HG03457 (cell line): ENCODE measurements around the gene BLM.
"Not testable (repeated sequence)": the region's sequence is repeated elsewhere in the genome, so short reads cannot be mapped to it uniquely, and the experiment has no call there.

Experiments used
- ATAC-seq: cut with Tn5 transposase; IDR thresholded peaks from one replicate; pipeline ENCODE4 v1.9.1; 2021; ENCODE audit warnings: moderate number of reproducible peaks; ENCODE audit not compliant: unreplicated experiment

Gene BLM

DNA sequence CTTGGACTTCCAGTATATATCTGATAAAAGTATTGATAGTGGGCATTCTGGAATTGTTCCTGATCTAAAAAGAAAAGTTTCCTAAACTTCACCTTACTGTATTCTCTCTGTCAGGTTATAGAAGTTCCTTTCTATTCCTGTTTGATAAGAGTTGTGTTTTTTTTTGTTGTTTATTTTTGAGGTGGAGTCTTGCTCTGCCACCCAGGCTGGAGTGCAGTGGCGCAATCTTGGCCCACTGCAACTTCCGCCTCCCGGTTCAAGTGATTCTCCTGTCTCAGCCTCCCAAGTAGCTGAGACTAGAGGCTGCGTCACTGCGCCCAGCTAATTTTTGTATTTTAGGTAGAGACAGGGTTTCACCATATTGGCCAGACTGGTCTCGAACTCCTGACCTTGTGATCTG is 13.1 kb downstream of the BLM start:
- ATAC-seq = no peak

DNA sequence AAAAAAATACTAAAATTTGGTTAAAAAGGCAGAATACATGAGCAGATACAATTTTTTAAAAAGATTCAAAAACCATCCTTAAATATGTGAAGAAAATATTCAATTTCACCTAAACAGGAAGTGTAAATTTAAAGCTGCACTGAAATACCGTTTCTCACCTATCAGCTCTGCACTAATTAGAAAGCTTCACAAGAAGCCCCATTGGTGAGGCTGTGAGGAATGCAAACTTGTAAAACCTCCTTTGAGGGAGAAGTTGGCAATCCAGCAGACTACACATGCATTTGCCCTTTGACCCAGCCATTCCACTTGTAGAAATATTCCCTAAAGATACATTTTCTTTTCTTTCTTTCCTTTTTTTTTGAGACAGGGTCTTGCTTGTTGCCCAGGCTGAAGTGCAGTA is 18.8 kb downstream of the BLM start:
- ATAC-seq = no peak

DNA sequence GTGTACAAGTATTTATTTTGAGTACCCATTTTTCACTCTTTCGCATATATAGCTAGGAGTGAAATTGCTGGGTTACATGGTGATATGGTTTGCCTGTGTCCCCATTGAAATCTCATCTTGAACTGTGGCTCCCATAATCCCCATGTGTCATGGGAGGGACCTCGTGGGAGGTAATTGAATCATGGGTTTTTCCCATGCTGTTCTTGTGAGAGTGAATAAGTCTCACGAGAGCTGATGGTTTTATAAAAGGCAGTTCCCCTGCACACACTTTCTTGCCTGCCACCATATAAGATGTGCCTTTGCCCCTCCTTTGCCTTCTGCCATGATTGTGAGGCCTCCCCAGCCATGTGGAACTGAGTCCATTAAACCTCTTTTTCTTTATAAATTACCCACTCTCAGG is 23.4 kb downstream of the BLM start:
- not testable (repeated sequence) for ATAC-seq

DNA sequence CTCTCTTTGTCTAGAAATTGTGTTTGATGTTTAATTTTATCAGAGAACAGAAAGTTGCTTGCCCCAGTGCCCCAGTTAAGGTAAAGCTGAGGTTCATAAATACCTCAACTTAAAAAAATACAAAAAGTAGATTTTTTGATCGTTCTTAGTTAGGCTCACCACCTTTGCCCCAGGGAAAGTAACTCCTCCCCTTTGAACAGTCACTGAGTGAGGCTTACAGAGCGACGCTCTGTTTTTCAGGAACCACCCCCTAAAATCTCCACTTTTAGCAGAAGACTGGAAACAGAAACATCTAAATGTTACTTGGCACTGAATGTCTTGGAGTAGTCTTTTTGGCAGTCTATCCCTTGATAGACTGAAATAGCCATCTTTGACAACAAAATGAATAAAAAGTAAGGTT is 24.9 kb downstream of the BLM start:
- ATAC-seq = no peak

DNA sequence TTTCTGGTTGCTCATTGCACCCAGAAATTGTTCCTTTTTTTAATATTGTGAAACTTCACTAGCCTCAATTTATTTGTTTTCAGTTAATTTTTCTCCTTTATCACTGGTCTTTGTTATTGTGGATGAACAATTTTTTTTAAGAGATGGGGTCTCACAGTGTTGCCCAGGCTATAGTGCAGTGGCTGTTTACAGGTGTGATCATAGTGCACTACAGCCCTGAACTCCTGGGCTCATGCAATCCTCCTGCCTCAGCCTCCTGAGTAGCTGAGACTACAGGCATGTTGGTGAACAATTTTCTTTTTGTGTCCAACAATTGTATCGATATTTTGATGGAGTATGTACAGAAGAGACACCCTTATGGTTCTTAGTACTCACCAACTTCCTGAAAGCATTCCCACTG is 26.3 kb downstream of the BLM start:
- no peak for ATAC-seq

DNA sequence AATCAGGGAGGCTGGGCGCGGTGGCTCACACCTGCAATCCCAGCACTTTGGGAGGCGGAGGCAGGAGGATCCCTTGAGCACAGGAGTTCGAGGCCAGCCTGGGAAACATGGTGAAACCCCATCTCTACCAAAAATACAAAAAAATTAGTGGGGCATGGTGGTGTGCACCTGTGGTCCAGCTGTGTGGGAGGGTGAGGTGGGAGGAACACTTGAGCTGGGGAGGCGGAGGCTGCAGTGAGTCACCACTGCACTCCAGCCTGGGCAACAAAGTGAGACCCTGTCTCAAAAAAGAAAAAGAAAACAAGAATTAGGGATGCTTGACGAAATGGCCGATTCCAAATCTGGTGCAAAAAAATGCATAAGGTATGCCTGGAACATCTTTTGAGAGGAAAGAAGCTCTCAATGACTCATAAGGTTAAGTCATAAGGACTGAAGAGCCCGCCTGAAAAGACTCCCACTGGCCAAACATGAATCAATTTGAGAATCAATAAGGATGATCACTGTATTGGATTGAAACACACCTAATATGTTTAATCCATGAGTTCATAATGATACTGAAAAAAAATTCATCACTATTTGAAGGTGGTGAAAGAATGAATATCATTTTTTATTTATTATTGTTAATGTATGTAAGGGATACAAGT is 27.7 kb downstream of the BLM start:
- ATAC-seq = no peak

DNA sequence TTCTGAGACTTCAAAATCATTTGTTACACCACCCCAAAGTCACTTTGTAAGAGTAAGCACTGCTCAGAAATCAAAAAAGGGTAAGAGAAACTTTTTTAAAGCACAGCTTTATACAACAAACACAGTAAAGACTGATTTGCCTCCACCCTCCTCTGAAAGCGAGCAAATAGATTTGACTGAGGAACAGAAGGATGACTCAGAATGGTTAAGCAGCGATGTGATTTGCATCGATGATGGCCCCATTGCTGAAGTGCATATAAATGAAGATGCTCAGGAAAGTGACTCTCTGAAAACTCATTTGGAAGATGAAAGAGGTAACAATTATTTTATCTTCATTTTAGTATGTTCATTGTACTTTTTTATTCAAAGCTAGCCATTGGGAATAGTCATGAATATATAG is 32.6 kb downstream of the BLM start:
- no peak for ATAC-seq

DNA sequence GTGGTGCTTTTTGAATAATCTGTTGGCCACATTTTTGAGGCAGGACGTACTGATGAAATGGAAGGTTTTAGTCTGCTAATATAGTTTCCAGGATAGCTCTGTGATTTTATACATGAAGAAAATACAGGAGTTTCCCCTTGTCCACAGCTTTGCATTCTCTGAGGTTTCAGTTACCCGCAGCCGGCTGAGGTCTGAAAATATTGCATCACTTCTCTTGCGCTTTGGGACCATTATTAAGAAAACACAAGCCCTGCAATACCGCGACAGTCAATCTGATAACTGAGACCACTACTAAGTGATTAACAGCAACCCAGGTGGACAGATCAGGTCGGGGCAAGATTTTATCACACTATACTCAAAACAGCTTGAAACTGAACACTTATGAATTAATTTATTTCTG is 33.0 kb downstream of the BLM start:
- no peak for ATAC-seq

DNA sequence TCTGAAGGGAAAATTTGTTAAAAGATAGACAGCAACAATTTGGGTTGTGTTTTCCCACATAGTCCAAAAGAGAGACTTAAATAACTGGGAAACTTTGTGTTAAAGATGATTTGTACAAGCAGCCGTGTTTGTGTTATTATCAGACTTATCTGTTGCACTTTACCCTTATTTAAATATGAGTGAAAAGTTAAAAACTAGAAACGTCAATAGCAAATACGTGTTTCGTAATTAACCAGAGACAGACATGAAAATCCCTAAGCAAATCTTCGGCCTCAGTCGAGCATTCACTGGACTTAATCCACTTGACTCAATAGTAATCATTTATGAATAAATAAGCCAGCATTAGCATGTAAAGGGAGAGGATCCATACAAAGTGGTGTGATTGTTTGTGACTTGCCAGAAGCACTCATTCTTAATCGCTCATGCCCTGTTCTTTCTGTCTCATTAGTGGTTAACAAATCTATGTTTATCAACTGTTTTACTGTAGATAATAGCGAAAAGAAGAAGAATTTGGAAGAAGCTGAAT is 34.2 kb downstream of the BLM start:
- no peak for ATAC-seq

DNA sequence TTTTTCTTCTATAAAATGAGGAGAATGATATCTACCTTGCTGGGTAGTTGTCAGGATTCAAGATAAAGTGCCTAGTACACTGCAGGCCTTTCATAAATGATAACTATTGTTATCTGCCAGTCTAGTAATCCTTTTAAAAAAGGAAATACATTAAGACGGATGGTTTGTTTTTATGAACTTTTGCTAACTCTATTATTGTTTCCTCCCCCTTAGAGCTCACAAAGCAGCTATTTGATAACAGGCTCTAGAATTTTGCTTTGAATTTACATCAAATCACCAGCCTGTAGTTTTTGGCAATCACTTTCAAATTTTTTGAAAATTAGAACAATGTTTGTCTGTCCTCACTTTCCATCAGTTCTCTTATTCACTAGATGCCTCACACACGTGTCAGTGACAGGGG is 39.8 kb downstream of the BLM start:
- no peak for ATAC-seq

DNA sequence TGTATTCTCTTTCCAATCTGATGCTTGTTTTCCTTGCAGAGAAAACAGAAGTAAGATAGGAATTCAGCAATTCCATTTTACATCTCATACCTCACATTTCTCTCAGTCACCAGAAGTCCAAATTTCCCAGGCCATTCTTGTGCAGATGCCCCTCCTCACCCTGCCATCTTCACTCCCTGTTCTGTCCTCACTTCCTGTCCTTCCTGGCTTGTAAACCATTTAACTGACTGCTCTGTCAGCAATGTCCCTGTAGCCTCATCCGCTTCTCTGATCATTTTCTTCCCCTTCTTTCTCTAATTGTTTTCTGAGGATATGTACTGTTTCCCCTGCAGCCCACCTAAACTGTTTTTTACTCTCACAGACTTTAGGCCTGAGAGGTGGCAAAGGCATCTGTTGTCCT is 40.3 kb downstream of the BLM start:
- ATAC-seq = no peak

DNA sequence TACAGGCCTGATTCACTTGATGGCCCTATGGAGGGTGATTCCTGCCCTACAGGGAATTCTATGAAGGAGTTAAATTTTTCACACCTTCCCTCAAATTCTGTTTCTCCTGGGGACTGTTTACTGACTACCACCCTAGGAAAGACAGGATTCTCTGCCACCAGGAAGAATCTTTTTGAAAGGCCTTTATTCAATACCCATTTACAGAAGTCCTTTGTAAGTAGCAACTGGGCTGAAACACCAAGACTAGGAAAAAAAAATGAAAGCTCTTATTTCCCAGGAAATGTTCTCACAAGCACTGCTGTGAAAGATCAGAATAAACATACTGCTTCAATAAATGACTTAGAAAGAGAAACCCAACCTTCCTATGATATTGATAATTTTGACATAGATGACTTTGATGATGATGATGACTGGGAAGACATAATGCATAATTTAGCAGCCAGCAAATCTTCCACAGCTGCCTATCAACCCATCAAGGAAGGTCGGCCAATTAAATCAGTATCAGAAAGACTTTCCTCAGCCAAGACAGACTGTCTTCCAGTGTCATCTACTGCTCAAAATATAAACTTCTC is 43.6 kb downstream of the BLM start:
- ATAC-seq = no peak

DNA sequence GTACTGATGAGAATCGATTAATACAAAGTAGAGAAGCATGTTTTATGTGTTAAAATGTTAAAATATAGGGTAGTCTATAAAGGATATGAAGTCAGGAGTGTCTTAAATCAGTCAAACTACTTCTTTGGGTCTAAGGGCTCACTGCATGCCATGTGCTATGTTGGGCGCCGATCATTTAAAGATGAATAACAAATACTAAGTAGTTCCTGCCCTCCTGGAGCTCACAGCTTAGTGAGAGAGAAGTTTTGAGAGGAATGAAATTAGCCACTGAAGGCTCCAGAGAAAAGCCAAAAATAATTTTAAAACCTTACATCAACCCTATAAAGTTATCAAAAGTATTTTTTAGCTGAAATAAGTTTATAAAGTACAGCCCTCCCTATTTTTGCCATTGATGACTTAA is 44.5 kb downstream of the BLM start:
- ATAC-seq = no peak

DNA sequence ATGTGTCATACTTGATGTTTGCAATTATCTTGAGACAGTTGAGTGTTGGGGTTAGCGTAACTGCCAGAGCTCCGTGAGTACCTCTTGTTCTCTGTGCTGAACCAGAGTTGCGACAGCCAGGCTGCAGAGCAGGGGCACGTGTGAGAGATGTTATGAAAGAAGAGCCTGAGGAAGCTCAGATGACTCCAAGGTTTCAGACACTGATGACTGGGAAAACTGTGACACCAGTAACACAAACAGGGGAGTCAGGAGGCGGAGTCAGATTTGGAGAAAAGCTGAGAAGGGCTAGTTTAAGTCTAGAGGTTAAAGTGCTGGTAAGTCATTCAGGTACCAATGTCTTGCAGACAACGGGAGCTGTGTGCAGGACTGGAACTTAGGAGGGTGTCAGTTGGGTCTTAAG is 45.0 kb downstream of the BLM start:
- ATAC-seq = no peak

DNA sequence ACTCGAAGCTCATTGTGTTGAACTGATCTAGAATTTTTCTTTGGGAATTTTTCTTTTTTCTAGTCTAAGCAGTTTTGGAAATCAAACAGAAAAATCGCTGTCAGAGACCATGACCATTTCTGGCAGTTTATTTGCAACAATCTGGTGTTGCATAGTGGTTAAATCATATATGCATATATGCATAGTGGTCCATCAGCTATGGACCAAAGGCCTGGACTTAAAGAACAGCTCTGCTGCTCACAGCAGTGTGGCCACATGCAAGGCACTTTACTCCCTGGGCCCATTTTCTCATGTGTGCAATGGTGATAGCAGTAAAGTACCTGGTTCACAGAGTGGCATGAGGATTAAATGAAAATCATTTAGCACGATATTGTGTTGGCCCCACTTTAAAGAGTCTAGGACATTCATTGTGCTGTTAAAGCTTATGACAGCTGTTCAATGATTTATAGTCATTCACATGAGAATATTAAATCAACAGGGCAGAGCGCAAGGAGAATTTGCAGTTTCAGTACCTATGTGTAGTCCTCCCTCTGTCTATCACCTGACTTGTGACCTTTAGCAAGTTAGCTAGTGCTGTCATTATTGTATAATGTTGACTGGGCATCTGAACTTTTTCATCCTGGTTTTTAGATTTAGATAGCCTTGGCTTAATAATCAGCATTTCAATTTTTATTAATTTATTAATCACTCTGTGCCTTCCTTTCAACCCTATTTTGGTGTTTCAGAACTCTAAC is 46.4 kb downstream of the BLM start:
- no peak for ATAC-seq

DNA sequence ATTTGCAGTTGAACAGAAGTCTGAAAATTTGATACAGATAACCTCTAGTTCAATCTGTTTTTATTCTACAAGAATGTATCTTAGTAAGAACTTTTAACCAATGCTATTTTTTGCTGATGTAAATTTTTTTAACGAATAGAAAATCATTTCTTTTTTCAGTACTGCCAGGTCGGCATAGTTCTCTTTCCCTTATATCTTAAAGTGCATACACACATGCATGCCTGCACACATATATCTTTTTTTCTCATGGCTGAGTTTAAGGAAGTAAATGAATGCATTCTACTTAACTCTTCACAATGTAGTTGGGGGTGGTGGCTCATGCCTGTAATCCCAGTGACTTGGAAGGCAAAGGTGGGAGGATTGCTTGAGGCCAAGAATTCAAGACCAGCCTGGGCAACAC is 48.4 kb downstream of the BLM start:
- no peak for ATAC-seq

DNA sequence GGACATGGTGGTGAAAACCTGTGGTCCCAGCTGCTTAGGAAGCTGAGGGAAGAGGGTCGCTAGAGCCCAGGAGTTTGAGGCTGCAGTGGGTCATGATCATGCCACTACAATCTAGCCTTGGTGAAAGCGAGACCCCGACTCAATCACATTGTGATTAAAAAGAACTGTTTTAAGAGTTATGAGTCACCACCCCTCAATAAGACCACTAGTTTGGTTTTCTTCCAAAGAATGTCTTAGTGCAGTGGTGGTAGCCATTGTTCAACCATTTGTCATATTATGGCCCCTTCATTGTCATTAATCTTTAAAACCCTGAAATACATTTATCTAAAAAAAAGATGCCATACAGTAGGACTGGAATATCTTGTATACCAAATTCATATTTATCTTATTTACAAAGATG is 48.8 kb downstream of the BLM start:
- no peak for ATAC-seq

DNA sequence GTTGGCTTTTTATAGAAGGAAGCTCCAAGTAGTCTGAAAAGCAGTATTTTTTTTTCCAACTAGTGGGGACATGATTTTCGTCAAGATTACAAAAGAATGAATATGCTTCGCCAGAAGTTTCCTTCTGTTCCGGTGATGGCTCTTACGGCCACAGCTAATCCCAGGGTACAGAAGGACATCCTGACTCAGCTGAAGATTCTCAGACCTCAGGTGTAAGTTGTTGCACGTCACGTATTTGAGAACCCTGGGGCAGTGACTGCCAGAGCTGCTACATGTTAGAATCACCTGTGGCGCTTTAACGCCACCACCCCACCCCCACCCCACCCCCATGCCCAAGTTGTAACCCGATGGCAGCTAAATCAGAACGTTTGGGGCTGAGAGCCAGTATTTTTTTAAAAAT is 52.2 kb downstream of the BLM start:
- ATAC-seq = no peak

DNA sequence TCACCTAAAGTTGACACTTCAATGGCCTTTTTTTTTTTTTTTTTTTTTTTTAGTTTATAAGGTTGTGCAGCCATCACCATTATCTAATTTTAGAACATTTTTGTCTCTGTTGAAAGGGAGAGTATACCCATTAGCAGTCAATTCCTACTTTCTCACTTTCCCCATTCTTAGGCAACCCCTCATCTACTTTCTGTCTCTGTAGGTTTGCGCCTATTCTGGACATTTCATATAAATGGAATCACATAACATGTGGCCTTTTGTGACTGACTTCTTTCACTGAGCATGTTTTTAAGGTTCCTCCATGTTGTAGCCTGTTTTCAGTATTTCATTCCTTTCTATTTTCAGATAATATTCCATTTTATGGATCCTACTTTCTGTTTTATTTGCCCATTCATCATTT is 56.3 kb downstream of the BLM start:
- no peak for ATAC-seq

DNA sequence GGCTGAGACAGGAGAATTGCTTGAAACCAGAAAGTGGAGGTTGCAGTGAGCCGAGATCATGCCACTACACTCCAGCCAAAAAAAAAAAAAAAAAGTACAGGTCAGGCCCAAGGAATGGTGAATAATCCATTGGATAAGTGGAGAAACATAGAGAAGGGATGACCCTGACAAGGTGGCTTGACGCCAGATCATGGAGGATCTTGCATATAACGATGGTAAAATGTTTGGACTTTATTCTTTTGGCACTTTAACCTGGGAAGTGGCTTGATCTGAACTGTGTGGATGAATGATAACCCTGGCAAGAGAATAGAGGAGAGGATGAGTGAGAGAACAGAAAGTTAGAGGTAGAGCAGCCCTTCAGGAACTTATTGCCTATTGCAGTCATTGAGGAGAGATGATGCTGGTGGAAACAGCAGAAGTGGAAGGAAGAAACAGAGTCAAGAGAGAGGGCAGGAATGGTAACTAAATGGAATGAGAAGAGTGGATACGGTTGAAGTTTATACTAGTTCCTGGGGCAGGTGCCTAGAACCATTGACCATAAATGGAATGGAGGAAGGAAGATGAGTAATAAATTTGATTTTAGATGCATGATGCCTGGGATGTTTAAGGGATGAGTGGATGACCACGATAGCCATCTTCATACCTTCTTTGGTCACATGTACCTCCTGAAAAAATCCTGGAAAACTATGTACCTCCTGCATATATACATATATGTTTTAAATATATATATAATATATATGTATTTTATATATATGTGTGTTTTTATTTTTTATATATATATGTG is 57.8 kb downstream of the BLM start:
- no peak for ATAC-seq

DNA sequence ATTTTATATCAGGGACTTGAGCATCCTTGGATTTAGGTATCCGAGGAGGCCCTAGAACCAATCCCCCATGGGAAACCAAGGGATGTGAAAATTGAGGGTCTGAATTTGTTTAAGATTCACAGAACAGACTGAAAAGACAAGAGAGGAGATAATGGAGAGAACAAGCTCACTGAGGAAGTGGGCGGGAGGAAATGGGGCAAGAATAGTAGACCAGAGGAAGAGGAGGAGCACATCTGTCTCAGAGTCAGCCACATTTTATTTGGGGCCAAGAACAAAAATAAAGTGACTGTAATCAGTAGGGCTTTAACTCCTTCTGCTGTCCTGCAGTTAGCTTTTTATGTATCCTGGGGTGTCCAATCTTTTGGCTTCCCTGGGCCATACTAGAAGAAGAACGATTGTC is 63.8 kb downstream of the BLM start:
- no peak for ATAC-seq

DNA sequence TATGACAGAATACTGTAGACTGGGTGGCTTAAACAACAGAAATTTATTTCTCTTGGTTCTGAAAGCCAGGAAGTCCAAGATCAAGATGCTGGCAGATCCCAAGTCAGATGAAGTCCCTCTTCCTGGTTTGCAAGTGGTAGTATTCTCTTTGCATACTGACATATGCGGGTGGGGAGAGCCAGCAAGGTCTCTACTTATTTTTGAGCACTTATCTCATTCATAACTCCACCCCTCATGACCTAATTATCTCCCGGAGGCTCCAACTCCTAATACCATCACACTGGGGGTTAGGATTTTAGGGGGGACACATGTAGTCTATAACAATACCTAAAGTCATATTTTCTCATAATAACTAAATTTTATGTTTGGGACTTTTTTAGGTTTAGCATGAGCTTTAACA is 65.3 kb downstream of the BLM start:
- no peak for ATAC-seq
